GM19468 (cell line): ENCODE data around the gene ITGB2.
A peak's percentile ranks its signal among the peaks of the same experiment; 100 is the strongest.
"Not testable (repeated sequence)": the region's sequence is repeated elsewhere in the genome, so short reads cannot be mapped to it uniquely, and the experiment has no call there.

ENCODE experiments used
- ATAC-seq: cut with Tn5 transposase; IDR thresholded peaks from one replicate; pipeline ENCODE4 v1.9.1; 2021; ENCODE audit warnings: mild to moderate bottlenecking, moderate library complexity, moderate number of reproducible peaks; ENCODE audit not compliant: unreplicated experiment; ENCODE audit errors: extremely low read depth

ITGB2 gene

GRCh38 chr21:44929242-44929798 lies 8.6 kb upstream of the ITGB2 start:
- ATAC-seq: no peak

- not testable (repeated sequence) for ATAC-seq
Observed at GRCh38 chr21:44928500-44929241, 8.0 kb upstream of the ITGB2 start.

GRCh38 chr21:44927587-44928461 lies 7.1 kb upstream of the ITGB2 start:
- ATAC-seq: no peak

- no peak for ATAC-seq
Observed at GRCh38 chr21:44927259-44927586, 6.5 kb upstream of the ITGB2 start.

GRCh38 chr21:44926331-44927101 lies 5.8 kb upstream of the ITGB2 start:
- no peak for ATAC-seq

GRCh38 chr21:44925378-44925755 lies 4.7 kb upstream of the ITGB2 start:
- ATAC-seq: no peak

- no peak for ATAC-seq
Observed at GRCh38 chr21:44924606-44925377, 4.1 kb upstream of the ITGB2 start.

GRCh38 chr21:44923480-44924084 lies 2.9 kb upstream of the ITGB2 start:
- ATAC-seq: no peak

GRCh38 chr21:44921928-44922327 lies 1.2 kb upstream of the ITGB2 start:
- ATAC-seq: no peak

- no peak for ATAC-seq
Observed at GRCh38 chr21:44919913-44920693, 596 bp downstream of the ITGB2 start.

GRCh38 chr21:44919111-44919912 lies 1.4 kb downstream of the ITGB2 start:
- no peak for ATAC-seq

- no peak for ATAC-seq
Observed at GRCh38 chr21:44918581-44919033, 2.1 kb downstream of the ITGB2 start.

GRCh38 chr21:44918107-44918470 lies 2.6 kb downstream of the ITGB2 start:
- no peak for ATAC-seq

GRCh38 chr21:44917446-44918106 lies 3.1 kb downstream of the ITGB2 start:
- no peak for ATAC-seq

- ATAC-seq: no peak
Observed at GRCh38 chr21:44916965-44917364, 3.7 kb downstream of the ITGB2 start.

GRCh38 chr21:44914176-44914874 lies 6.4 kb downstream of the ITGB2 start:
- peak; percentile 55 for ATAC-seq
